ENCODE results near the gene PIK3IP1. TPM values are rescaled to one million over a fixed set of nuclear protein-coding genes. Genes with fewer than 3 reads are reported as not detected.

The PIK3IP1 gene
- total RNA-seq, 1 donor from 2014 or later = 17.3 TPM

- no peak for DNase-seq (ENCODE audit: low spot score)
Measured at GRCh38 chr22:31279821-31280505, 12.3 kb downstream of the PIK3IP1 start.

- DNase-seq (ENCODE audit: low spot score) = no peak
Measured at GRCh38 chr22:31279327-31279669, 13.0 kb downstream of the PIK3IP1 start.

- DNase-seq (ENCODE audit: low spot score) = no peak
Measured at GRCh38 chr22:31278626-31279326, 13.5 kb downstream of the PIK3IP1 start.

GRCh38 chr22:31278151-31278621, 14.1 kb downstream of the PIK3IP1 start:
- DNase-seq (ENCODE audit: low spot score) = no peak

GRCh38 chr22:31277741-31278140, 14.5 kb downstream of the PIK3IP1 start:
- no peak for DNase-seq (ENCODE audit: low spot score)

GRCh38 chr22:31276426-31277167, 15.7 kb downstream of the PIK3IP1 start:
- DNase-seq (ENCODE audit: low spot score) = no peak

- DNase-seq (ENCODE audit: low spot score) = peak; percentile 22
Measured at GRCh38 chr22:31275576-31275975, 16.7 kb downstream of the PIK3IP1 start.

- DNase-seq (ENCODE audit: low spot score) = no peak
Measured at GRCh38 chr22:31275018-31275417, 17.3 kb downstream of the PIK3IP1 start.

GRCh38 chr22:31274017-31274416, 18.3 kb downstream of the PIK3IP1 start:
- no peak for DNase-seq (ENCODE audit: low spot score)

GRCh38 chr22:31272522-31273446, 19.5 kb downstream of the PIK3IP1 start:
- peak; percentile 70 for DNase-seq (ENCODE audit: low spot score)

- no peak for DNase-seq (ENCODE audit: low spot score)
Measured at GRCh38 chr22:31271485-31271884, 20.8 kb downstream of the PIK3IP1 start.

- no peak for DNase-seq (ENCODE audit: low spot score)
Measured at GRCh38 chr22:31271026-31271425, 21.3 kb downstream of the PIK3IP1 start.

- DNase-seq (ENCODE audit: low spot score) = no peak
Measured at GRCh38 chr22:31269892-31270579, 22.3 kb downstream of the PIK3IP1 start.

GRCh38 chr22:31268281-31268680, 24.0 kb downstream of the PIK3IP1 start:
- DNase-seq (ENCODE audit: low spot score) = no peak

- DNase-seq (ENCODE audit: low spot score) = no peak
Measured at GRCh38 chr22:31263896-31264640, 28.2 kb downstream of the PIK3IP1 start.

GRCh38 chr22:31262312-31263133, 29.8 kb downstream of the PIK3IP1 start:
- DNase-seq (ENCODE audit: low spot score) = no peak

GRCh38 chr22:31260474-31260856, 31.8 kb downstream of the PIK3IP1 start:
- DNase-seq (ENCODE audit: low spot score) = no peak

GRCh38 chr22:31259798-31260473, 32.4 kb downstream of the PIK3IP1 start:
- no peak for DNase-seq (ENCODE audit: low spot score)

- peak; percentile 66 for DNase-seq (ENCODE audit: low spot score)
Measured at GRCh38 chr22:31253949-31254348, 38.3 kb downstream of the PIK3IP1 start.
